Measurements from ENCODE around the gene SPEM1.

The SPEM1 gene, protein sequence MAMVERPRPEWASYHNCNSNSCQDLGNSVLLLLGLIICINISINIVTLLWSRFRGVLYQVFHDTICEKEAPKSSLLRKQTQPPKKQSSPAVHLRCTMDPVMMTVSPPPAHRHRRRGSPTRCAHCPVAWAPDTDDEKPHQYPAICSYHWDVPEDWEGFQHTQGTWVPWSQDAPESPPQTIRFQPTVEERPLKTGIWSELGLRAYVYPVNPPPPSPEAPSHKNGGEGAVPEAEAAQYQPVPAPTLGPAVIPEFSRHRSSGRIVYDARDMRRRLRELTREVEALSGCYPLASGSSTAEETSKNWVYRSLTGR

DNA sequence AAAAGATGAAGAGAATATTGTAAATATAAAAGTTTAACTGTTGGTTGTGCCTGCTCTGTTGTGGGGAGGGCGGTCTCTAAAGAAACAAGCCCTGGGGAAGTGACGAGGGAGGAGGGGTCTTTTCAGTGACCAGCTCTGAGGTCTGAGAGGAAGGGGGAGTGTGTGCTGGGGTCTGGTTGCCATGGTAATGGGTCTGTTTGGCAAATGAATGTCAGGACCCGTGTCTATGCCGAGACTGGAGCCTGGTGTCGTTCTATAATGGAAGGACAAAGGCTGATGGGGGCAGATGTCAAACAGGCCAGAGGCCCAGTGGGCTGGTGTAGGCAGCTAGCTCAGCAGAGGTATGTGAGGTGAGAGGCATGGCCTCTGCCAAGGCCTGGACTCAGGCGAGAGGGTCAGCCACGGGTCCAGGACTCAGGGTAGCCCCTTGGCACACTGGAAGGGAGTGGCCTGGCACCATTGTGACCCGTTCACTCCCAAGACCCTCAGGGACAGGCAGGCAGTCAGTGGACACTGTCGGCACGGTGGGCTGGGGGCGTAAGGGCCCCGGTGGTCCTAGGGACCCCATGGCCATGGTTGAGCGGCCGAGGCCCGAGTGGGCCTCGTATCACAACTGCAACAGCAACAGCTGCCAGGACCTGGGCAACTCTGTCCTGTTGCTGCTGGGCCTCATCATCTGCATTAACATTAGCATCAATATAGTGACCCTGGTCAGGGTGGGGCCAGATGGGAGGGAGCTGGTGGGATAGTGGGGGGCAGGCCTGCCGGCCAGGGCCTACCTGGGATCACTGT lies at the start of gene SPEM1:
Gene SPEM1, plus strand, starts transcription at position 506 of the 792 bp plus-strand sequence. Its CDS starts 61 bp downstream, at position 567.
- no peak for DNase-seq (ENCODE audit: low read depth in 3 of 3)

DNA sequence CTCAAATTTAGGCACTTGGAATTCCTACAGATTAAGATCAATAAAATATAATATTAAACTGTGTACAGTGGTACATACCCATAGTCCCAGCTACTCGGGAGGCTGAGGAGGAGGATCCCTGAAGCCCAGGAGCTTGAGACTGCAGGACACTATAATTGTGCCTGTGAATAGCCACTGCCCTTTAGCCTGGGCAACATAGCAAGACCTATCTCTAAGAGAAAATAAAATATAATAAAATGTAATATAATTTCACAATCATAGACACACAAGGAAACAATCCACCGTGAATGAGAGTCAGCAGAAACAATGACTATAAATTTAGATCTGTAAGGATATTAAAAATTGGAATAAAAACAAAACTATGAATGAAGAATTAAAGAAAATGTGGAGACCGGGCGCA lies 49.3 kb upstream of the SPEM1 start:
- DNase-seq (ENCODE audit: low read depth in 3 of 3): no peak

DNA sequence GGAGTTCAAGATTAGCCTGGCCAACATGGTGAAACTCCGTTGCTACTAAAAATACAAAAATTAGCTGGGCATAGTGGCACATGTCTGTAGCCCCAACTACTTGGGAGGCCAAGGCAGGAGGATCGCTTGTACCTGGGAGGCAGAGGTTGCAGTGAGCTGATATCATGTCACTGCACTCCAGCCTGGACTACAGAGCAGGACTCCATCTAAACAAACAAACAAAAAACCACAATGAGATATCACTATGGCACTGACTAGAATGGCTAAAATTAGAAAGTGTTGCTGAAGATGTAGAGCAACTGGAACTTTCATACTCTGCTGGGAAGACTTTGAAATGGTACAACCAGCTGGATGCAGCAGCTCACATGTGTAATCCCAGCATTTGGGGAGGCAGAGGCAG lies 45.8 kb upstream of the SPEM1 start:
- no peak for DNase-seq (ENCODE audit: low read depth in 3 of 3)

DNA sequence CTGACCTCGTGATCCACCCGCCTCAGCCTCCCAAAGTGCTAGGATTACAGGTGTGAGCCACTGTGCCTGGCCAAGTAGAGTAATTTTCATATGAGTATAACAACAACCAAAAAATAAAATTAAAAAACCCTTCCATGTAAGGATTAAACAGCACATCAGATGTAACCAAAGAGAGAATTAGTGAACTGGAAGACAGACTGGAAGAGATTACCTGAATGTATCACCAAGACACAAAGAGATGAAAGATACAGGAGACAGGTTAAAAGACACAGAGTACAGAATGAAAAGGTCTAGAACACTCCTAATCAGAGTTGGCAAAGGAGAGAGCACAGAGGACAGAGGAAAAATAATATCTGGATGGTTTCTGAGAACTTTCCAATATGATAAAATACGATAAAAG lies 41.0 kb upstream of the SPEM1 start:
- no peak for DNase-seq (ENCODE audit: low read depth in 3 of 3)

DNA sequence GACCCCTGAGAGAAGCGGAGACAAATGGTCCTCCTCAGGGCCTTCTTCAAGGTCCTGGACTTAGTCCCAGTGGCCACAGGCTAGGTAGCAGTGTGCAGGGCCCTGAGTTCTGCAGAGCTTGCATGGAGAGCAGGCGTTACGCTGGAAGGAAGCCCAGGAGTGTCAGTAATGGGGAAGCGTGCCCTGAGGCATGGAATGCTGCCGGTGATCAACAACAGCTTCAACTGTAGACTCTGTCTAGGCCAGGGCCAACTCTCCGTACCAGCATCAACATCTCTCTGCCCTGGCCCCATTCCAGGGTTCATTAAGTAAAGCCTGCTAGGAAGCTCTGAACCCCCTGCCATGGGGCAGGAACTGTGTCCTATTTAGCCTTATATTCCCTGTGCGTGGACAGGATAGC lies 39.8 kb upstream of the SPEM1 start:
- no peak for DNase-seq (ENCODE audit: low read depth in 3 of 3)

DNA sequence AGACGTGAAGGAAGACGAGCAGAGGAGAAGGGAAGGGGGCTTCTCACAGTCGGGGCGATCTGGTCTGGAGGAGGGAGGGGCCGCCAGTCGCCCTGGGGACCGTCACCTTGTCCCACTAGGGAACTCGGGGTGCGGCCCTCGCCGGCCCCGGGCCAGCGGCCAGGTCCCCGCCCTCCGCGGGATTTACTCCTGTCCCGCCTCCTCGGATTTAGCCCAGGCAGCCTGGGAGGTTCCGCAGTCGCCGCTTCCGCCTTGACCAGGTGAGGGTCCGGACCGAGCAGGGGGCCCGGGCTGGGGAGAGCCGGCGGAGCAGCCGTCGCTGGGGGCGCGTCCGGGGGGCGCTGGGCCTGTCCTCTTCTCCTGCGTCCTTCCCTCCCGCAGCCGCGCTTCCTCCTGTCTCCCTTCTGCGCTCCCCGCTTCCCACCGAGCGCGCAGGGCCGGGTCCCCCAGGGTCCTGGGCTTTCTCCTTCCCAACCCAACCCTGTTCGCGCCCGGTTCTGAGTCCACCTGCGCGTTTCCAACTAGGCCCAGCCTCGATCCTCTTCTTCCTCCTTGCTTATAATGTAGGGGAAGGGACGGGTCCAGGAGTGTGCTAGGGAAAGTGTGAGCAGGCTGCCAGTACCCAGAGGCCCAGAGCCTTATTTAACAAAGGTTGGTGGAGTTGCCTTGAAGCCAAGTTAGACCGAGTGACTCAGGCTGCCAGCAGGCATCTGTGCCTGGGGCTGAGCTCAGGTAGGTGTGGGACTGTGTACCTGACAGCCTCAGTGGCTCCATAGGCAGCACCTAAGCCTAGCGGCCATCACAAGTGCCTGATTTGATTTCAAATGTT lies 39.1 kb upstream of the SPEM1 start, which contains the start of gene TNK1:
Gene TNK1, plus strand, starts transcription at position 235 of the 829 bp plus-strand sequence. CDS start 1,838 bp downstream, outside the sequence.
- no peak for DNase-seq (ENCODE audit: low read depth in 3 of 3)

DNA sequence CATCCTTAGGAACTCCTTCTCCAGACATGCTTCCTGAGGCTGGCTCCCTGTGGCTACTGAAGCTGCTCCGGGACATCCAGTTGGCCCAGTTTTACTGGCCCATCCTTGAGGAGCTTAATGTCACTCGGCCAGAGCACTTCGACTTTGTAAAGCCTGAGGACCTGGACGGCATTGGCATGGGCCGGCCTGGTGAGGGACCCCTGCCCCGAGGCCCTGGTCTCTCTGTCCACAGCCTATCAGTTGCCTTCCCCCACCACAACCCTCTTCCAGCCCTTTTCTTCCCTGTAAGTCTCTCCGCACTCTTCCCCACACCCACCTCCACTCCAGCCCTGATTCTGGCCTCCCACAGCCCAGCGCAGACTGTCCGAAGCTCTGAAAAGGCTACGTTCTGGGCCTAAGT lies 37.2 kb upstream of the SPEM1 start:
- DNase-seq (ENCODE audit: low read depth in 3 of 3): no peak

DNA sequence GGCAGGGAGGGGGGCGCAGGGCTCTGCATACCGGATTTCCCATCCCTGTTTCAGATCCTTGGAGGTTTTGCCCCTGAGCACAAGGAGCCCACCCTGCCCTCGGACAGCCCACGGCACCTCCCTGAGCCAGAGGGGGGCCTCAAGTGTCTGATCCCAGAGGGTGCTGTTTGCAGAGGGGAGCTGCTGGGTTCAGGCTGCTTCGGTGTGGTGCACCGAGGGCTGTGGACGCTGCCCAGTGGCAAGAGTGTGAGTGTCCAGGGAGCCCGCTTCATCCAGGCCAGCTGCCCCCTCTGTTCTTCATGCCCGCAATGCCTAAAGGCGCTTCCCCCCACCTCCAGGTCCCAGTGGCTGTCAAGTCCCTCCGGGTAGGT lies 36.8 kb upstream of the SPEM1 start:
- DNase-seq (ENCODE audit: low read depth in 3 of 3): no peak

DNA sequence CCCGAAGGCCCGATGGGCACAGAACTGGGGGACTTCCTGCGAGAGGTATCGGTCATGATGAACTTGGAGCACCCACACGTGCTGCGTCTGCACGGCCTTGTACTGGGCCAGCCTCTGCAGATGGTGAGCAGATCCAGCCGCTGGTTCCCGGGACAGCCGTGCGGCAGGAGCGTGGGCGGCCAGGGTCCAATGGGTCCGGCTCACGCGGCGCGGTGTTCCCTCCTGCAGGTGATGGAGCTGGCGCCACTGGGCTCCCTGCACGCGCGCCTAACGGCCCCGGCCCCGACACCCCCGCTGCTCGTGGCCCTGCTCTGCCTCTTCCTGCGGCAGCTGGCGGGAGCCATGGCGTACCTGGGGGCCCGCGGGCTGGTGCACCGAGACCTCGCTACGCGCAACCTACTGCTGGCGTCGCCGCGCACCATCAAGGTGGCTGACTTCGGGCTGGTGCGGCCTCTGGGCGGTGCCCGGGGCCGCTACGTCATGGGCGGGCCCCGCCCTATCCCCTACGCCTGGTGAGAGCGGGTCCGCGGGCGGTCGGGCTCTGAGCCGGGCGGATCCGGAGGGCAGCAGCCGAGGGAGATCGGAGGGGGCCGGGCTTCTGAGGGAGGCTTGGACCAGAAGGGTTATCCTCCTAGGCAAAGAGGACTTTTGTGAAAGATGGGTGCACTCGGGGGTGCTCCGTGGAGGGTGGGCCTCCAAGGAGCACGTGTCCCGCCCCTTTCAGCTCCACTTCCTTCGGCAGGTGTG lies 36.2 kb upstream of the SPEM1 start:
- peak; percentile 57 to 69 (median 62) for DNase-seq (ENCODE audit: low read depth in 3 of 3)

DNA sequence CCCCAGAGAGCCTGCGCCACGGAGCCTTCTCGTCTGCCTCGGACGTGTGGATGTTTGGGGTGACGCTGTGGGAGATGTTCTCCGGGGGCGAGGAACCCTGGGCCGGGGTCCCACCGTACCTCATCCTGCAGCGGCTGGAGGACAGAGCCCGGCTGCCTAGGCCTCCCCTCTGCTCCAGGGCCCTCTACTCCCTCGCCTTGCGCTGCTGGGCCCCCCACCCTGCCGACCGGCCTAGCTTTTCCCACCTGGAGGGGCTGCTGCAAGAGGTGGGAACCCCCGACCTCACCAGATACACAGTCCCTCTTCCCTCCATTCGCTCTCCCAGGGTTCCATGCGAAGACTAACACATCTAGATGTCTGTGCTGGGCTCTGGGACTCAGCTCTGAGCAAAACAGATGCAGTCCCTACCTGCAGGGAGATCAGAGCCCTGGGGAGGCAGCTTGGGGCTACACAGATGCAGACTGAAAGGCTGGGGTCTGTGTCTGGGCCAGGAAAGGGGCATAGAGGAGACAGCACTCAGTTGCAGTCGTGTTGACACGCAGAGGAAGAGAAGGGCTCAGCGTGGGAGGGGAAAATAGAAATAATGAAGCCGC lies 35.5 kb upstream of the SPEM1 start:
- no peak for DNase-seq (ENCODE audit: low read depth in 3 of 3)

DNA sequence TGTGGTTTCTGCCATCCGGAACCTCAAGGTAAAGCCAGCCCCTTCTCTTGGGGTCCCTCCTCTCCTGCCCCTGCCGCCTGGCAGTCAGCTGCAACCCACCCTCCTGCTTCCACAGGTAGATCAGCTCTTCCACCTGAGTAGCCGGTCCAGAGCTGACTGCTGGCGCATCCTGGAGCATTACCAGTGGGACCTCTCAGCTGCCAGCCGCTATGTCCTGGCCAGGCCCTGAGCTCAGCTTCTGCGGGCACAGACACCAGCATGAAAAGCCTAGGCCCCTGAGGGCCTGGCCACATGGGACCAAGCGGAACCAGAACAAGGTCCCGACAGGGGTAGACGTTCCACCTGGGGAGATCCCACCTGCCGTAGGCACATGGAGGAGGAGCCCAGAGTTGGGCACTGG lies 31.3 kb upstream of the SPEM1 start:
- no peak for DNase-seq (ENCODE audit: low read depth in 3 of 3)

DNA sequence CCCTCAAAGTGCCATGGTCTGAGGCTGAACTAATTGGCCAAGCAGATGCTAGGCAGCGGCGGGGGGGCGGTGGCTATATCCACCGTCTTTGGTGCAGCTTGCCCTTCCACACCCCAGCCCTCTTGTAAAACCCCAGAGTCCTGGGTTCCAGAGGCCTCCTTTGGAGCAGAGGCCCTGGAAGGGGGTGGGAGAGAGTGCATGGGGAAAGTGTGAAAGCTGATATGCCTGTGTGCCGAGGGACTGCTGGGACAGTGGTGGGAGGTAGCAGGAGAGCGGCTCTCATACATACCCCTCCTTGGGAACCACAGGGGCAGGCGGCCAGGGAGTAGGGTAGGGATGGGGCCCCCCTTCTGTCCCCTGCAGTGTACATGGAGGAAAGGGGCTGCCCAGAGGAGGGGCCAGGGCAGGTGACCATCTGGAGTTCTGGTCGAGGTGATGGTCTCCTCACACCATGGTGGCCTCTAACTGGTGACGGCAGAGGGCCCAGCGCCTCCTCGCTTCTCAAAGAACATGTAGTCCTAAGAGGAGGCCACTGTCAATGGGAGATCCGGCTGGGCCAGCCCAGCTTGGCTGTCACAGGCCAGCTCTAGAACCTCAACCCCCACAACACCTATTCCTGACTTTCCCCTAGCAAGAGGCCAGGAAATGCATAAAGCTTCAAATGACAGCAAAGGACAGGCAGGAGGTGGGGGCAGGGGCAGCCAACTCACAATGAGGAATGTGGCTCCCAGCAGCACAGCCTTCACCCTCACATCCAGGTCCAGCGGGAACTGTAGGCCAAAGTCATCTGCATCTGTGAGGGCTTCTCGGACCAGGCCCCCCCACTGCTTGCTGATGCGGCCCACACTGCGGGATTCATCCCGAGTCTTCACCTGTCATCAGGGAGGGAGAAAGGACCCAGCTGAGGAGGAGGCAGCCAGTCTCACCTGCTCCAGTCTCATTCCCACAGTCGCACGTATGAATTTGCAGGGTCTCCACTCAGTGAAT lies 29.9 kb upstream of the SPEM1 start:
- no peak for DNase-seq (ENCODE audit: low read depth in 3 of 3)

DNA sequence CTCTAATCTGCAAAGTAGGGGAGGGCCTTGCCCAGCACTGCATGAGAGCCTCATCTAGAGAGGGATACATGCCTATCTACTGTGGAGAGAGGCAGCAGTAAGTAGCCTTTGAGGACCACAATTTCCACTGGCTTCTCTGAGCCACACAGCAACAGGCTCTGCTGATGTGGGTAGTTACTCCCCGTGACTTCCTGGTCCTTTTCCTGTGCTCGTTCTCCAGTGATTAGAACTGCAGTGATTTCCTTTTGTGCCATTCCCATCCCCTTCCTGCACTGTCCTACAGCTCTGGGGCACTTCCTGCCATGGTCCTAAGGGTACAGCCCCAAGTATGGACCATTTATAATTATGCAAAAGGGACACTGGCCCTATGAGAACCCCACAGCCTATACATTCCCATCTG lies 28.8 kb upstream of the SPEM1 start:
- DNase-seq (ENCODE audit: low read depth in 3 of 3): no peak

DNA sequence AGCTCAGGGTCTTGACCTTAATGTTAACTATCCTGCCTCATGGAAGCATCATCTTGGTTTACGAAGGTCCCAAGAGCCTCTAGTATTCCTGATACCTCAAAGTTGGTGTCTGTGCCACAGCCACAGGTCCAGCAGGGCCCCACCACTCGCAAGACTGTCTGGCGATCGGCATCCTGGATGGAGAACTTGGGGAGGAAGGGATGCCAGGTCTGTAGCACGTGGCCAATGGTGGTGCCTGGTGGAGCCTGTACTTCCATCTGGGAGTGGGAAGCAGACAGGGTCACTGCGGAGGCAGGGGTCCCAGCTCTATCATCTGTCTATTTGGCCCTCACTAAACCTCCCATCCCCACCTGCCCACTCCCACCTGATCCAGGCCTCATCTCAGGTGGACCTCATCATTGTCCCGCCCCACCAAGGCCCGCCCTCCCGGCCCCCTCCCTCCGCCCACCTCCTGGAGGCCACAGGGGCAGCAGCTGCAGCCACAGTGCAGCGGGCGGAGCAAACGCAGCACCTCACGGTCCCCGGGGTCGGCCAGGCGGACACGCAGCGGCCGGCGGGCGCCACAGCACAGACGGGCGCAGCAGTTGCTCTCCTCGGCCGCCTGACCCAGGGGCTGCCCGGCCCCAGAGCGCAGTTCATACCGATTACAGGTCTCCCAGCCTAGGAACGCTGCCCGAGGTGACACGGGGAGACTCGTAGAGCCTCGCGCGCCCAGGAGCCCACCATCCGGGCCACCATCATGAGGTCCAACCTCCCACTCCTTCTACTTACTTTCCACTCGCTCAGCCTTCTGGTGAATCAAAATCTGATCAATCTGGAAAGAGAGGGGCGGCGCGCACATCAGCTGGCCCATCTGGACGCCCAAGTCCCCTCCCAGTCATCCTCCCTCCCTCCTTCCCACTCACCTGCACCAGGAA lies 27.2 kb upstream of the SPEM1 start:
- DNase-seq (ENCODE audit: low read depth in 3 of 3): no peak

DNA sequence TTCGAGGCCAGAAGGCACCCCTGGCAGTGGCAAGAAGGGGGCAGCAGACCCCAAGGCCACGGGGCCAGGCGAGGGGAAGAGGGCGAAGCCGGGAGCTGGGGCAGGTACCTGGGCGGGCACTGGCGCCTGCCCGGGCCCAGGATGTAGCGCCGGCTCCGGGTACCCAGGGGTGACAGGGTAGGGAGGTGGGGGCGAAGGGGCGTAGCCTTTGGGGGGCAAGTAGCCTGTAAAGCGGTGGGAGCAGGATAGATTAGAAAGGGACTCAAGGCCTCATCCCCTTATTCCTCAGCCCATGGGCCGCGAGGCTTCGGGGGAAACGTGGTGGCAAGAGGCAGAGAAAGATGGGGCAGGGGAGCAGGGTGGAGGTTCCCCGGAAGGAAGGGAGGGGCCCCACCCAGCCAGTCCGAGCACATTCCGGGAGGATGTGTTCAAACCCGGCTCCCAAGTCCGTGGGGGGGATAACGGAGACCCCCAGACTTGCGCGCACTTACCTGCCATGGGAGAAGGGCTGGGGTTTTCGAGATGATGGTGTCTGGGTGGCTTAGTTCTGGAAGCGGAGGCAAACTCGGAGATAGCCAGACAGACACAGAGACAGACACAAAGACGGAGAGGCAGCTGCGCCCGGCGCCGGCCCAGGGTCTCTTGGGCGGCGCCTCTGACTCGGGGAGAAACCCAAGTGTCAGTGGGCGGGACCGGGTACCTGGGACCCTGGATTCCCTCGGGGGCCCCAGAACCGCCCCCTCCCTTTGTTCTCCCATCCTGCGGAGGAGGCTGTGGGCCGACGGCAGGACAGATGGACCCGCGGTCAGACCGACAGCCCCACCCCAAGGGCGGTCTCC lies 26.3 kb upstream of the SPEM1 start:
- peak in 1 of 3 donors; percentile 40 for DNase-seq (ENCODE audit: low read depth in 3 of 3)

DNA sequence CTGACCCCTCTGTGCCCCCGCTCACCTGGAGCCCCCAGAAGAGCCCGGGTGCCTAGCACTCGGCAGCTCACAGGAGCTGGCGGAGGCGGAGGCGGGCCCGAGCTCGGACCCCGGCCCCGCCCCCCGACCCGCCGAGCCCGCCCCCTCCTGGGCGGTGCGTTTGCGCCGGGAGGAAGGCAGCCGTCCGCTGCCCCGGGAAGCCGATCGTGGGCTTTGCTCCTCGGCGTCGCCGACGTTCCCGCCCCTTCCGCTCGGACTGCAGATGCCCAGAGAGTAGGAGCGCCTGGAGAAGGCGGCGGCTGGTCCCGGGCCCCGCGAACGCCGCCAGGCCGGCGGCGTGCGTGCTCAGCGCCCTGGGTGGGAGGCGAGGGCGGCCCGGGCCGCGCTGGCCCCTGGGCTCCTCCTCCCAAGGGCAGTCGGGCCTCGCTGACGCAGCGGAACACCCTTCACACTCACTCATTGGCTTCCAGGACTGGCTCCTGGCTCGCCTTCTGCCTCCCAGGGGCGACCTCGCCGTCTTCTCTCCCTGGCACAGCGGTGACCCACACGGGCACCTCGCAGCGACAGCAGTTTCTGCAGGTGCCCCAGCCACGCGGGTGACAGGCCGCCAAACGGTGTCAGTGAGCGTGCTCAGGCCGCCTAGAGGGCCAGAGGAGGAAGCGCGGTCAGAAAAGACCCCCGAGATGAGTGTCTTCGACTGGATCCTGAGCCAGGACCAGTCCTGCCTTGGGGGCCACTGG lies 25.5 kb upstream of the SPEM1 start, which contains the start of gene PLSCR3:
Gene PLSCR3, minus strand, starts transcription at position 74 of the 740 bp plus-strand sequence. CDS start 415 bp downstream, outside the sequence.
- peak; percentile 62 to 83 (median 67) for DNase-seq (ENCODE audit: low read depth in 3 of 3)

DNA sequence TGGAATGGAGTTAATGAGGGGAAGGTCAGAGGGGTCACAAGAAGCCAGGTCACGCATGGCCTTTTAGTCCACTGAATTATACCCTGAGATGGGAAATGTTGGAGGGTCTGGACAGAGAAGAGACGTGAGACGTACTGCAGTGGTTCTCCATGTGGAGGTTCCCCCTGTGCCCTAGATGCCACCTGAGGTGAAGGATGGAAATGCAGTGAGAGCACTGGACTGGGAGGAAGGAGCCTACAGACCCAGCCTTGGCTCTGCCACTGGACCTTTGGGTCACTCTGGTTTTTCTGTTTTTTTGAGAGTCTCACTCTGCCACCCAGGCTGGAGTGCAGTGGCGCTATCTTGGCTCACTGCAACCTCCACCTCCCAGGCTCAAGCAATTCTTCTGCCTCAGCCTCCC lies 24.0 kb upstream of the SPEM1 start:
- no peak for DNase-seq (ENCODE audit: low read depth in 3 of 3)
